ENCODE data around the gene TSHB. TPM values are rescaled to one million over a fixed set of nuclear protein-coding genes. Genes with fewer than 3 reads are reported as not detected.
"Not testable (repeated sequence)": the region's sequence is repeated elsewhere in the genome, so short reads cannot be mapped to it uniquely, and the experiment has no call there.

The TSHB gene
- total and polyA plus RNA-seq, 2 donors = 0.11 TPM; not detected in 1

DNA sequence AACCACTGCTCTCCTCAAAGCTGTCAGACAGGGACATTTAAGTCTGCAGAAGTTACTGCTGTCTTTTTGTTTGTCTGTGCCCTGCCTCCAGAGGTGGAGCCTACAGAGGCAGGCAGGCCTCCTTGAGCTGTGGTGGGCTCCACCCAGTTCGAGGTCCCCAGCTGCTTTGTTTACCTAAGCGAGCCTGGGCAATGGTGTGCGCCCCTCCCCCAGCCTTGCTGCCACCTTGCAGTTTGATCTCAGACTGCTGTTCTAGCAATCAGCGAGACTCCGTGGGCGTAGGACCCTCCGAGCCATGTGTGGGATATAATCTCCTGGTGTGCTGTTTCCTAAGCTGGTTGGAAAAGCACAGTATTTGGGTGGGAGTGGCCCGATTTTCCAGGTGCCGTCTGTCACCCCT is 10.1 kb upstream of the TSHB start:
- not testable (repeated sequence) for H3K27me3 ChIP-seq (ENCODE audit: control insufficient read depth in 2 of 2, insufficient read depth in 1 of 2, low read length in 1 of 2); H3K4me1 ChIP-seq (ENCODE audit: control insufficient read depth in 2 of 2, insufficient read depth in 2 of 2, low read length in 2 of 2); DNase-seq (ENCODE audit: low read depth in 6 of 9, low spot score in 9 of 9); H3K9me3 ChIP-seq (ENCODE audit: control insufficient read depth in 2 of 2, insufficient read depth in 1 of 2, low read length in 1 of 2); H3K36me3 ChIP-seq (ENCODE audit: control insufficient read depth in 2 of 2, insufficient read depth in 2 of 2, low read length in 1 of 2); H3K27ac ChIP-seq (ENCODE audit: low read depth in 1 of 2, low read length in 1 of 2); H3K4me3 ChIP-seq (ENCODE audit: low read length in 2 of 2)
- WGBS = 95% methylated on average over 9 of the region's 9 CpGs

DNA sequence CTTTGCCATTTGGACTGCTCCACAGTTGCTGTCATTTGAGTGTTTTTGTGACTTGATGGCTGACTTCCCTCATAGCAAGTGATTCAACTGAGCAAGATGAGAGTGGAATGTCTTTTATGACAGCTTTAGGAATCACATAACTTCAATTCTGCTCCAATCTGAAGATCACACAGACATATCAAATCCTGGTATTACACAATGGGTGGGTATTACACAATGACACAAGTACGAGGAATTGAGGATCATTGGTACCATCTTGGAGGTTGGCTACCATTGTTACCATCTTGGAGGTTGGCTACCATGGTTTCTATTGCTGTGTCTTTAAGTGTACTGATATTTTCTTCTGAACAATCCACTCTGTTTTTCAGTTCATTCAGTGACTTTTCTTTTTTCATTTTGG is 8.5 kb upstream of the TSHB start:
- 89% methylated on average over 1 of the region's 1 CpG for WGBS
- no peaks in the 10 kb centered on the region for H3K36me3 ChIP-seq (ENCODE audit: control insufficient read depth in 2 of 2, insufficient read depth in 2 of 2, low read length in 1 of 2)
- H3K4me3 ChIP-seq (ENCODE audit: low read length in 2 of 2) = no peak overlapping the region
- H3K27ac ChIP-seq (ENCODE audit: low read depth in 1 of 2, low read length in 1 of 2) = no peak overlapping the region
- no peaks in the 10 kb centered on the region for H3K9me3 ChIP-seq (ENCODE audit: control insufficient read depth in 2 of 2, insufficient read depth in 1 of 2, low read length in 1 of 2)
- H3K27me3 ChIP-seq (ENCODE audit: control insufficient read depth in 2 of 2, insufficient read depth in 1 of 2, low read length in 1 of 2) = no peaks in the 10 kb centered on the region
- DNase-seq (ENCODE audit: low read depth in 6 of 9, low spot score in 9 of 9) = no peak
- H3K4me1 ChIP-seq (ENCODE audit: control insufficient read depth in 2 of 2, insufficient read depth in 2 of 2, low read length in 2 of 2) = no peaks in the 10 kb centered on the region

DNA sequence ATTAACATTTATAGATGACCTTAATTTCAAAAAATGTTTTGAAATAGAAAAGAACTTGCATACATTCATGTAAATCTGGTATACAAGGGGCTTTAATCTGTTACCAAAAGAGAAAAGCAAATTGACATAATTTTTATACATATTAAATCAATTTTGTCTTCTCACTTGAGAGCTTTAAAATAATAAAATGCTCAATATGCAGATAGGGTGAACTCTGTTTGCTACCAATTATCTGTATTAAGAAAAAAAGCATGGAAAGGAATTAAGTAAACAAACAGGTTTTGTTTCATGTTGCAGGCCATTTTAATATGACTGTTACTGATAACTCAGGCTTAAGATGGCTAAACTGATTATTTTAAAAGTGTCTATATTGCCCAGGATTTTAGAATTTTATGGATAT is 6.0 kb upstream of the TSHB start:
- no peaks in the 10 kb centered on the region for H3K27me3 ChIP-seq (ENCODE audit: control insufficient read depth in 2 of 2, insufficient read depth in 1 of 2, low read length in 1 of 2)
- H3K27ac ChIP-seq (ENCODE audit: low read depth in 1 of 2, low read length in 1 of 2) = no peak overlapping the region
- H3K4me3 ChIP-seq (ENCODE audit: low read length in 2 of 2) = no peak overlapping the region
- no peak for DNase-seq (ENCODE audit: low read depth in 6 of 9, low spot score in 9 of 9)
- H3K9me3 ChIP-seq (ENCODE audit: control insufficient read depth in 2 of 2, insufficient read depth in 1 of 2, low read length in 1 of 2) = no peaks in the 10 kb centered on the region
- no peaks in the 10 kb centered on the region for H3K4me1 ChIP-seq (ENCODE audit: control insufficient read depth in 2 of 2, insufficient read depth in 2 of 2, low read length in 2 of 2)
- H3K36me3 ChIP-seq (ENCODE audit: control insufficient read depth in 2 of 2, insufficient read depth in 2 of 2, low read length in 1 of 2) = no peaks in the 10 kb centered on the region

DNA sequence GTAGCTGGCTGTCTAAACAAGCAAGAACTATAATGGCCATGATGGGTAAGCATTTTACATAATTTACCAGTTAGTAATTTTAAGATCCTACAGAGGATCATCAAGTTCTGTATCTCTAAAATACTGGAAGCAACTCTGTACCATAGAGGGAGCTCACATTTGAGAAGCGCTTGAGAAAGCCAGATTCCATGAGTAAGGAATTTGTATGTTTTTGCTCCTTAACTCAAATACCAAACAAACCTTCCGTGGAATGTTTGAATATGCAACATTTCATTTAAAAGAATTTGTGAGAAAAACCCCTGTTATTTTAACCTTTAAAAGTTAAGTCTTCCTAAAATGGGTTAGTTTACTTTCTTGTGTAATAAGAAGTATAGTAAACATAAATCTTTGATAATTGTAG is 2.0 kb downstream of the TSHB start:
- DNase-seq (ENCODE audit: low read depth in 6 of 9, low spot score in 9 of 9) = no peak
- Histone ChIP-seq H3K27me3 (ENCODE audit: control insufficient read depth in 2 of 2, insufficient read depth in 1 of 2, low read length in 1 of 2) (no peaks in the 10 kb centered on the region), H3K4me3 (ENCODE audit: low read length in 2 of 2) (no peak overlapping the region), H3K27ac (ENCODE audit: low read depth in 1 of 2, low read length in 1 of 2) (no peak overlapping the region), H3K9me3 (ENCODE audit: control insufficient read depth in 2 of 2, insufficient read depth in 1 of 2, low read length in 1 of 2) (no peaks in the 10 kb centered on the region), H3K4me1 (ENCODE audit: control insufficient read depth in 2 of 2, insufficient read depth in 2 of 2, low read length in 2 of 2) (no peaks in the 10 kb centered on the region), H3K36me3 (ENCODE audit: control insufficient read depth in 2 of 2, insufficient read depth in 2 of 2, low read length in 1 of 2) (no peaks in the 10 kb centered on the region)
- WGBS = 91% methylated on average over 2 of the region's 2 CpGs

DNA sequence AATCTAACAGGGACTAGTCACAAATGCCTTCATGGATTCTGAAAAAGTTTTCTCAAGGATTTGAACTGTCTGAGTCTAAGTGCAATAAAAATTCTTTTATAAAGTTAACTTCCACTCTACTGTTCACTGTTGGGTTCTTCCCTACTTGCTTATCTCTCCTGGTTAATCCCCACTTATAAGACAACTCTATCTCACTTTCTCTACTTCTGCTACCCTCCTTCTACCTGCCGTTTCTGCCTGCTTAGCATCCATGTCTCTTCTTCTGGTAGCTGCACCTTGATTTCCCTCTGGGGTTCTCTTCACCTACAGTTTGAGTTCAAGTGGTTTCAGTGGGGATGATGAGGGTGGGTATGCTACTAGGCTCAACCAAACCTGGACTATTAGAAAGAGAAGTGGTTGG is 6.0 kb downstream of the TSHB start:
- H3K27ac ChIP-seq (ENCODE audit: low read depth in 1 of 2, low read length in 1 of 2) = no peak overlapping the region
- whole genome bisulfite sequencing = 94% methylated on average over 1 of the region's 1 CpG
- no peak overlapping the region for H3K4me3 ChIP-seq (ENCODE audit: low read length in 2 of 2)
- no peak for DNase-seq (ENCODE audit: low read depth in 6 of 9, low spot score in 9 of 9)
- H3K27me3 ChIP-seq (ENCODE audit: control insufficient read depth in 2 of 2, insufficient read depth in 1 of 2, low read length in 1 of 2) = no peaks in the 10 kb centered on the region
- H3K4me1 ChIP-seq (ENCODE audit: control insufficient read depth in 2 of 2, insufficient read depth in 2 of 2, low read length in 2 of 2) = no peaks in the 10 kb centered on the region
- H3K36me3 ChIP-seq (ENCODE audit: control insufficient read depth in 2 of 2, insufficient read depth in 2 of 2, low read length in 1 of 2) = no peaks in the 10 kb centered on the region
- H3K9me3 ChIP-seq (ENCODE audit: control insufficient read depth in 2 of 2, insufficient read depth in 1 of 2, low read length in 1 of 2) = no peaks in the 10 kb centered on the region

DNA sequence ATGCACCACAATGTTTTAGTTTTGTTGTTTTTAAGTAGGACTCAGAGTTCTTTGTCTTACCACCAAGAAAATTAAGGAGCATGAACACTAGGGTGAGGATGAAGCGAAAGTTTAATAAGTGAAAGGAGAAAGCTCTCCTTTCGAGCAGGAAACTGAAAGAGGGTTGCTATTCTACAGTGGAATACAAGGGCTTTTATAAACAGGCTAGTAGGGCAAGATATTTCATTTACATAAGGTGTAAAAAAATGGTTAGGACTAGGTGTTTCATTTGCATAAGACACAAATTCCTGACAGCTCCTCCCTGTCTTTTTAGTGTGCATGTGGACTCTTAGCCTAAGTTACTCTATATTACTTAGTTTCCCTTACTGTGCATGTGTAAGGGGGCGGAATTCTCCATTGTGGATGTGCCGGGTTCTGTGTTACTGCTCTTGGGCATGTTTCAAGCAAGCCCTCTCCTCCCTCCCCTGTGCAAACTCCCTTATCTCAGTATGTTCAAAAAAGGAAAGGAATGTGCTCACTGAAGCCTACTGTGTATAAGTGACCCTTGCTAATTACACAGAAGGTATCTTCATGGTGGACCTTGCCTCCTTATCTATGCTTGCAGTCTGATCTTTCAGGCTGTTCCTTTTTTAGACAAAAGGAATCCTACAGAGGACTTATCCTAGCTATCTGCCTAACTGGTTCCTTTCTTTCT is 7.3 kb downstream of the TSHB start:
- Histone ChIP-seq H3K4me3 (ENCODE audit: low read length in 2 of 2) (no peak overlapping the region), H3K27ac (ENCODE audit: low read depth in 1 of 2, low read length in 1 of 2) (no peak overlapping the region), H3K9me3 (ENCODE audit: control insufficient read depth in 2 of 2, insufficient read depth in 1 of 2, low read length in 1 of 2) (no peaks in the 10 kb centered on the region), H3K4me1 (ENCODE audit: control insufficient read depth in 2 of 2, insufficient read depth in 2 of 2, low read length in 2 of 2) (no peaks in the 10 kb centered on the region), H3K27me3 (ENCODE audit: control insufficient read depth in 2 of 2, insufficient read depth in 1 of 2, low read length in 1 of 2) (no peaks in the 10 kb centered on the region), H3K36me3 (ENCODE audit: control insufficient read depth in 2 of 2, insufficient read depth in 2 of 2, low read length in 1 of 2) (no peaks in the 10 kb centered on the region)
- WGBS = 95% methylated on average over 4 of the region's 4 CpGs
- DNase-seq (ENCODE audit: low read depth in 6 of 9, low spot score in 9 of 9) = no peak

- WGBS = 97% methylated on average over 2 of the region's 2 CpGs
- H3K36me3 ChIP-seq (ENCODE audit: control insufficient read depth in 2 of 2, insufficient read depth in 2 of 2, low read length in 1 of 2) = no peaks in the 10 kb centered on the region
- H3K4me3 ChIP-seq (ENCODE audit: low read length in 2 of 2) = no peak overlapping the region
- no peaks in the 10 kb centered on the region for H3K27me3 ChIP-seq (ENCODE audit: control insufficient read depth in 2 of 2, insufficient read depth in 1 of 2, low read length in 1 of 2)
- no peak overlapping the region for H3K27ac ChIP-seq (ENCODE audit: low read depth in 1 of 2, low read length in 1 of 2)
- no peaks in the 10 kb centered on the region for H3K9me3 ChIP-seq (ENCODE audit: control insufficient read depth in 2 of 2, insufficient read depth in 1 of 2, low read length in 1 of 2)
- H3K4me1 ChIP-seq (ENCODE audit: control insufficient read depth in 2 of 2, insufficient read depth in 2 of 2, low read length in 2 of 2) = no peaks in the 10 kb centered on the region
- no peak for DNase-seq (ENCODE audit: low read depth in 6 of 9, low spot score in 9 of 9)
Measured at GRCh38 chr1:115040501-115040900, 10.9 kb downstream of the TSHB start.

GRCh38 chr1:115041654-115042053 is 12.0 kb downstream of the TSHB start:
- no peaks in the 10 kb centered on the region for H3K4me1 ChIP-seq (ENCODE audit: control insufficient read depth in 2 of 2, insufficient read depth in 2 of 2, low read length in 2 of 2)
- H3K4me3 ChIP-seq (ENCODE audit: low read length in 2 of 2) = no peak overlapping the region
- no peaks in the 10 kb centered on the region for H3K36me3 ChIP-seq (ENCODE audit: control insufficient read depth in 2 of 2, insufficient read depth in 2 of 2, low read length in 1 of 2)
- H3K27ac ChIP-seq (ENCODE audit: low read depth in 1 of 2, low read length in 1 of 2) = no peak overlapping the region
- no peak for DNase-seq (ENCODE audit: low read depth in 6 of 9, low spot score in 9 of 9)
- H3K9me3 ChIP-seq (ENCODE audit: control insufficient read depth in 2 of 2, insufficient read depth in 1 of 2, low read length in 1 of 2) = no peaks in the 10 kb centered on the region
- no peaks in the 10 kb centered on the region for H3K27me3 ChIP-seq (ENCODE audit: control insufficient read depth in 2 of 2, insufficient read depth in 1 of 2, low read length in 1 of 2)

DNA sequence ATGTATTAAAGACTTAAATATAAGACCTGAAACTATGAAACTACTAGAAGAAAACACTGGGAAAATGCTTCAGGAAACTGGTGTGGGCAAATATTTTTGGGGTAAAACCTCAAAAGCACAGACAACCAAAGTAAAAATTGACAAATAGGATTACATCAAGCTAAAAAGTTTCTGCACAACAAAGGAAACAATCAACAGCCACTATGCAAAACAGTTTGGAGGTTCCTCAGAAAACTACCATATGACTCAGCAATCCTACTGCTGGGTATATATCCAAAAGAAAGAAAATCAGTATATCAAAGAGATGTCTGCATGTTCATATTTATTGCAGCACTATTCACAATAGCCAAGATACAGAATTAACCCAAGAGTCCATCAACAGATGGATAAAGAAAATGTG is 17.1 kb downstream of the TSHB start:
- H3K36me3 ChIP-seq (ENCODE audit: control insufficient read depth in 2 of 2, insufficient read depth in 2 of 2, low read length in 1 of 2) = no peaks in the 10 kb centered on the region
- no peaks in the 10 kb centered on the region for H3K9me3 ChIP-seq (ENCODE audit: control insufficient read depth in 2 of 2, insufficient read depth in 1 of 2, low read length in 1 of 2)
- H3K27me3 ChIP-seq (ENCODE audit: control insufficient read depth in 2 of 2, insufficient read depth in 1 of 2, low read length in 1 of 2) = no peaks in the 10 kb centered on the region
- no peaks in the 10 kb centered on the region for H3K4me1 ChIP-seq (ENCODE audit: control insufficient read depth in 2 of 2, insufficient read depth in 2 of 2, low read length in 2 of 2)
- H3K27ac ChIP-seq (ENCODE audit: low read depth in 1 of 2, low read length in 1 of 2) = no peak overlapping the region
- no peak overlapping the region for H3K4me3 ChIP-seq (ENCODE audit: low read length in 2 of 2)
- DNase-seq (ENCODE audit: low read depth in 6 of 9, low spot score in 9 of 9) = no peak

DNA sequence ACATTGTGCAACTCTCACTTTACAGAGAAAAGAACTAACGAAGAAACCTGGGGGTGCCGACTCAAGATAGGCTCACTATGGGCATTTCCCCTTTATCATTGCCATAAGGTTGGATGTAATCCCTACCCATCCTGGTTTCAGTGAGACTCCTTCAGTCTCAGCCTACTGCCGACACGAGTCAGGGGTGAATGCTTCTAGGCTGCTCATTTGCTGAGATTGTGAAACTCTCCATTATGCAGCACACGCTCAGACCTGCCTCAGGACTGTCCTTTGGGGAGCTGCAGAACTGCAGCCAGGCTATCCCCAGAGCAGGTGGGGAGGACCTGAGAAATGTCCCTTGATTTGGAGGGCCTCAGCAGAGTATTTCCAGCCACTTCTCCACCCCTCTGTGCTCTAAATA is 22.2 kb downstream of the TSHB start:
- H3K27me3 ChIP-seq (ENCODE audit: control insufficient read depth in 2 of 2, insufficient read depth in 1 of 2, low read length in 1 of 2) = no peaks in the 10 kb centered on the region
- no peak overlapping the region for H3K4me3 ChIP-seq (ENCODE audit: low read length in 2 of 2)
- no peaks in the 10 kb centered on the region for H3K36me3 ChIP-seq (ENCODE audit: control insufficient read depth in 2 of 2, insufficient read depth in 2 of 2, low read length in 1 of 2)
- peaks cover 0 to 5% of the 10 kb centered on the region in 2 donors for H3K4me1 ChIP-seq (ENCODE audit: control insufficient read depth in 2 of 2, insufficient read depth in 2 of 2, low read length in 2 of 2)
- no peaks in the 10 kb centered on the region for H3K9me3 ChIP-seq (ENCODE audit: control insufficient read depth in 2 of 2, insufficient read depth in 1 of 2, low read length in 1 of 2)
- DNase-seq (ENCODE audit: low read depth in 6 of 9, low spot score in 9 of 9) = no peak
- 93% methylated on average over 5 of the region's 5 CpGs for WGBS
- H3K27ac ChIP-seq (ENCODE audit: low read depth in 1 of 2, low read length in 1 of 2) = no peak overlapping the region
